HepG2 (cell line): Measurements from ENCODE around the gene NOP9. TPM values are rescaled to one million over a fixed set of nuclear protein-coding genes. Genes with fewer than 3 reads are reported as not detected.
A peak's percentile ranks its signal among the peaks of the same experiment; 100 is the strongest.

Source experiments
- GMEB1 ChIP-seq: sonication (generic); formaldehyde crosslinking; IDR thresholded peaks from 2 replicates; pipeline ENCODE4 v1.5.1; 2020; ENCODE audit warnings: missing genetic modification reagents, mild to moderate bottlenecking, borderline replicate concordance
- MEIS1 ChIP-seq: sonication (generic); formaldehyde crosslinking; IDR thresholded peaks from 2 replicates; pipeline ENCODE4 v1.9.0; 2021; ENCODE audit warnings: mild to moderate bottlenecking, missing genetic modification reagents, moderate library complexity, borderline replicate concordance
- NCOA5 ChIP-seq: sonication (generic); formaldehyde crosslinking; IDR thresholded peaks from 2 replicates; pipeline ENCODE4 v1.4.0; 2020; ENCODE audit warnings: missing genetic modification reagents
- POLR2G ChIP-seq: fragments of 200-400 bp; formaldehyde crosslinking; IDR thresholded peaks from 2 replicates; pipeline ENCODE4 v1.6.1; 2018; ENCODE audit warnings: mild to moderate bottlenecking, low read depth, low read length, moderate library complexity
- SMARCC2 ChIP-seq: fragments of 450-650 bp; IDR thresholded peaks from 2 replicates; pipeline ENCODE4 v1.6.1; 2017; ENCODE audit warnings: antibody characterized with exemption, mild to moderate bottlenecking
- SP140L ChIP-seq: sonication (generic); formaldehyde crosslinking; IDR thresholded peaks from 2 replicates; pipeline ENCODE4 v1.4.0; 2020; ENCODE audit warnings: missing genetic modification reagents, borderline replicate concordance
- TBL1XR1 ChIP-seq: fragments of 150-350 bp; IDR thresholded peaks from 2 replicates; pipeline ENCODE4 v1.6.1; 2014; ENCODE audit warnings: borderline replicate concordance, low read length; ENCODE audit not compliant: partially characterized antibody
- TCF7L2 ChIP-seq: IDR thresholded peaks from 2 replicates; pipeline ENCODE4 v1.6.1; 2011; ENCODE audit warnings: mild to moderate bottlenecking, low read depth, low read length, moderate library complexity
- TMF1 ChIP-seq: sonication (generic); formaldehyde crosslinking; IDR thresholded peaks from 2 replicates; pipeline ENCODE4 v1.8.1; 2022; ENCODE audit warnings: low read depth, missing genetic modification reagents
- ZNF142 ChIP-seq: sonication (generic); formaldehyde crosslinking; IDR thresholded peaks from 2 replicates; pipeline ENCODE4 v1.4.0; 2020; ENCODE audit warnings: missing genetic modification reagents
- ZNF788 ChIP-seq: sonication (generic); formaldehyde crosslinking; IDR thresholded peaks from 2 replicates; pipeline ENCODE4 v1.5.0; 2020; ENCODE audit warnings: mild to moderate bottlenecking, missing genetic modification reagents, borderline replicate concordance
- ZNF878 ChIP-seq: sonication (generic); formaldehyde crosslinking; IDR thresholded peaks from 2 replicates; pipeline ENCODE4 v1.8.1; 2023; ENCODE audit warnings: mild to moderate bottlenecking, missing genetic modification reagents, moderate library complexity
- ZNF883 ChIP-seq: sonication (generic); formaldehyde crosslinking; IDR thresholded peaks from 2 replicates; pipeline ENCODE4 v1.5.1; 2020; ENCODE audit warnings: mild to moderate bottlenecking, missing genetic modification reagents; ENCODE audit errors: not compliant biosample characterization
- polyA plus RNA-seq, 8 experiments: library from polyadenylated mRNA; depleted of rRNA in 3 of 8; stranded (reverse) in 7 of 8; unstranded in 1 of 8; fragments of >200 nt; fragmentation: Illumina TruSeq in 4 of 8; extraction: Trizol in 4 of 8; gene quantifications; 2 replicates each; pipeline versions ENCODE4 v1.2.1 to v1.2.3, GENCODE V29; 2011 to 2016; ENCODE audit warnings: low read depth in 4 of 8, missing spikeins in 1 of 8, mixed read lengths in 1 of 8; ENCODE audit not compliant: insufficient read depth in 1 of 8
- total RNA-seq, 5 experiments: library from RNA; depleted of rRNA; stranded (reverse); fragments of >200 nt; fragmentation: Illumina TruSeq; extraction: Trizol; gene quantifications; 2 replicates each; pipeline ENCODE4 v1.2.3, GENCODE V29; 2016; ENCODE audit warnings: low read depth in 1 of 5
- TF ChIP-seq, protein P1 (sequence below): IDR thresholded peaks from 2 replicates; pipeline ENCODE4 v1.6.1; 2016; ENCODE audit warnings: missing compliant biosample characterization, missing genetic modification reagents, borderline replicate concordance

NOP9 gene
- total and polyA plus RNA-seq, 2 of the 13 experiments (the other 11 are each of a cell fraction or from before 2014, with no cell fraction given) = 24.5 to 61.6 TPM

DNA sequence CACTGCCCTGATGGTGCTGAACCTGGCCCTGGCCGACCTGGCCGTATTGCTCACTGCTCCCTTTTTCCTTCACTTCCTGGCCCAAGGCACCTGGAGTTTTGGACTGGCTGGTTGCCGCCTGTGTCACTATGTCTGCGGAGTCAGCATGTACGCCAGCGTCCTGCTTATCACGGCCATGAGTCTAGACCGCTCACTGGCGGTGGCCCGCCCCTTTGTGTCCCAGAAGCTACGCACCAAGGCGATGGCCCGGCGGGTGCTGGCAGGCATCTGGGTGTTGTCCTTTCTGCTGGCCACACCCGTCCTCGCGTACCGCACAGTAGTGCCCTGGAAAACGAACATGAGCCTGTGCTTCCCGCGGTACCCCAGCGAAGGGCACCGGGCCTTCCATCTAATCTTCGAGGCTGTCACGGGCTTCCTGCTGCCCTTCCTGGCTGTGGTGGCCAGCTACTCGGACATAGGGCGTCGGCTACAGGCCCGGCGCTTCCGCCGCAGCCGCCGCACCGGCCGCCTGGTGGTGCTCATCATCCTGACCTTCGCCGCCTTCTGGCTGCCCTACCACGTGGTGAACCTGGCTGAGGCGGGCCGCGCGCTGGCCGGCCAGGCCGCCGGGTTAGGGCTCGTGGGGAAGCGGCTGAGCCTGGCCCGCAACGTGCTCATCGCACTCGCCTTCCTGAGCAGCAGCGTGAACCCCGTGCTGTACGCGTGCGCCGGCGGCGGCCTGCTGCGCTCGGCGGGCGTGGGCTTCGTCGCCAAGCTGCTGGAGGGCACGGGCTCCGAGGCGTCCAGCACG lies 16.4 kb downstream of the NOP9 start (continued):
- TF ChIP-seq NCOA5 (CRISPR knock-in tag) (0 out of 2 replicates have a peak, but pooled peaks have one; percentile 63), ZNF788 (peak; percentile 95), SMARCC2 (no peak), TCF7L2 (no peak), MEIS1 (CRISPR knock-in tag) (no peak; the same call in 1 of the 2 replicates), ZNF883 (CRISPR knock-in tag) (peak; percentile 99), SP140L (CRISPR knock-in tag) (no peak; the same call in 1 of the 2 replicates), TBL1XR1 (peak; percentile 27), ZNF878 (CRISPR knock-in tag) (no peak), GMEB1 (CRISPR knock-in tag) (peak; percentile 73), ZNF142 (CRISPR knock-in tag) (peak; percentile 98), POLR2G (peak; percentile 76), TMF1 (CRISPR knock-in tag) (peak; percentile 99)
- TF ChIP-seq, protein P1, sequence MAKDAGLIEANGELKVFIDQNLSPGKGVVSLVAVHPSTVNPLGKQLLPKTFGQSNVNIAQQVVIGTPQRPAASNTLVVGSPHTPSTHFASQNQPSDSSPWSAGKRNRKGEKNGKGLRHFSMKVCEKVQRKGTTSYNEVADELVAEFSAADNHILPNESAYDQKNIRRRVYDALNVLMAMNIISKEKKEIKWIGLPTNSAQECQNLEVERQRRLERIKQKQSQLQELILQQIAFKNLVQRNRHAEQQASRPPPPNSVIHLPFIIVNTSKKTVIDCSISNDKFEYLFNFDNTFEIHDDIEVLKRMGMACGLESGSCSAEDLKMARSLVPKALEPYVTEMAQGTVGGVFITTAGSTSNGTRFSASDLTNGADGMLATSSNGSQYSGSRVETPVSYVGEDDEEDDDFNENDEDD (CRISPR knock-in tag) = peak; percentile 99
